ENCODE data around the gene NFKBIB.

- TF ChIP-seq CTCF (IDR thresholded peaks at IDR 0.05) (no peak), POLR2A (IDR thresholded peaks at IDR 0.05) (no peak), EP300 (IDR thresholded peaks at IDR 0.05) (no peak)
Observed at GRCh38 chr19:38879400-38879751, 20.4 kb upstream of the NFKBIB start.

All from ovary (tissue), 3 donors.